HEK293T (cell line): ENCODE results near the gene COL5A1.

ENCODE experiments used
- ARNT ChIP-seq: fragments of 450-650 bp; IDR thresholded peaks from 2 replicates; pipeline ENCODE4 v1.6.1; 2017; ENCODE audit warnings: mild to moderate bottlenecking
- FOXA1 ChIP-seq: fragments of 450-650 bp; IDR thresholded peaks from 2 replicates; pipeline ENCODE4 v1.6.1; 2016; ENCODE audit warnings: mild to moderate bottlenecking
- FOXK2 ChIP-seq: fragments of 450-650 bp; IDR thresholded peaks from 2 replicates; pipeline ENCODE4 v1.6.1; 2016; ENCODE audit warnings: mild to moderate bottlenecking
- FOXM1 ChIP-seq: fragments of 450-650 bp; IDR thresholded peaks from 2 replicates; pipeline ENCODE4 v1.6.1; 2017; ENCODE audit warnings: mild to moderate bottlenecking, borderline replicate concordance
- HDGF ChIP-seq: fragments of 450-650 bp; IDR thresholded peaks from 2 replicates; pipeline ENCODE4 v1.6.1; 2017; ENCODE audit warnings: antibody characterized with exemption, borderline replicate concordance
- SP1 ChIP-seq: fragments of 450-650 bp; IDR thresholded peaks from 2 replicates; pipeline ENCODE4 v1.6.1; 2017
- SUZ12 ChIP-seq: fragments of 450-650 bp; IDR thresholded peaks from 2 replicates; pipeline ENCODE4 v1.6.1; 2016; ENCODE audit warnings: mild to moderate bottlenecking
- TARDBP ChIP-seq: fragments of 450-650 bp; IDR thresholded peaks from 2 replicates; pipeline ENCODE4 v1.6.1; 2016

DNA sequence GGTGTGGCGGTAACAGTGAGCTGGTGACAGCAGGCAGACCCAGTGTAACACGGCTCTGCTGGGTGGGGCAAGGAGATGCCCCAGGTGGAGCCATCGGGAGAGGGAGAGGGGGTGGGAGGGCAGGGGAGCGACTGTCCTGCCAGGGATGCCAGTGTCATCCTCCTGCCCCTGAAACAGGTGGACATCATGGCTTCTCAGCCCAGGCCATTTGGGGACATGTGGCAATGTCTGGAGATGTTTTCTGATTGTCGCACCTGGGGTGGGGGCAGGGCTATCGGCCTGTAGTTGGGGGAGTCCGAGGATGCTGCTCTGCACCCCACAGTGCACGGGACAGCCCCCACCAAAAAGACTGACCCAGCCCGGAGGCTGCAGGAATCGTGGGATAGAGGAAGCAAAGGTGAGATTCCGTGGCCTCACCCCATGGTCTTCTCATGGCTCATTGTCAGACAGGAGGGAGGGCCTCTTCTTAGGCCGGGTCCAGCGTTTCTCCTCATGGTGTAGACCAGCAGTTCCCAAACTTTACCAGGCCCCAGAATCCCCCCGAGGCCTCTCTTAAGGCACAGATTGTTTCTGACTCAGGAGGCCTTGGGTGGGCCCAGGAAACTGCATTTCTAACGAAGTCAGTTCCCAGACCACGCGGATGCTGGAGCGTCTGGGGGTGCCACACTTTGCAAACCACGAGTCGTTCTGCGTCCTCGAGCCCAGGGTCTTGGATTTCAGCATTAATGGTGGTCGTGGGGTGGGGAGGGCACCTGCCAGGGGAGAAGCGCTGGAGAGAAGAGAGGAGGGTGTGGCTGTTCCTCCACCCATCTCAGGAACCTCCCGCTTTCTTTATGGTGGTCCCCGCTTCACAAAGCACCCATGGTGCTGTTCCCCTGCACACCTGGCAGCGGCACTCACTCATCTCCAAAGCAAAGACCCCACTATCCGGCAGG is 11.0 kb downstream of the COL5A1 start:
- TF ChIP-seq TARDBP (no peak), HDGF (no peak), SUZ12 (no peak), FOXK2 (no peak), FOXA1 (no peak), FOXM1 (no peak), SP1 (no peak), ARNT (no peak)
